Retinal pigment epithelial cell (primary cell): Measurements from ENCODE around the gene PCSK4.
A peak's percentile ranks its signal among the peaks of the same experiment; 100 is the strongest.

Source experiments
- DNase-seq: peaks from one replicate; pipeline ENCODE4 v3.0.0-alpha.2; 2010; ENCODE audit warnings: low read depth
- H3K4me3 ChIP-seq: 2 replicates; pipeline ENCODE4 v1.5.1; 2011; ENCODE audit warnings: mild to moderate bottlenecking, low read length, control low read depth, moderate library complexity
- CTCF ChIP-seq: conservative IDR thresholded peaks from 2 replicates; pipeline ENCODE4 v1.5.1; 2011; ENCODE audit warnings: low read depth, low read length, control low read depth, inconsistent platforms

The PCSK4 gene

GRCh38 chr19:1495051-1495798 is 5.1 kb upstream of the PCSK4 start:
- H3K4me3 ChIP-seq, result no peak overlapping the region
- DNase-seq, result no peak
- TF ChIP-seq CTCF, result no peak

- no peak for TF ChIP-seq CTCF
- DNase-seq, result no peak
- H3K4me3 ChIP-seq, result no peak overlapping the region
These were observed 4.1 kb upstream of the PCSK4 start for GRCh38 chr19:1494115-1494815.

- H3K4me3 ChIP-seq, result no peak overlapping the region
- TF ChIP-seq CTCF, result no peak
These were observed 2.4 kb upstream of the PCSK4 start for GRCh38 chr19:1492474-1493006.

GRCh38 chr19:1491849-1492170 is 1.7 kb upstream of the PCSK4 start:
- peak overlapping the region; percentile 47 for H3K4me3 ChIP-seq
- TF ChIP-seq CTCF, result no peak
- no peak for DNase-seq

More at GRCh38 chr19:1492474-1493006, 2.4 kb upstream of the PCSK4 start:
- no peak for DNase-seq

GRCh38 chr19:1491114-1491848 is 1.1 kb upstream of the PCSK4 start, which contains the start of gene REEP6:
REEP6 (plus strand) TSS chr19:1491181; CDS start chr19:1491270, 89 bp downstream.
- H3K4me3 ChIP-seq, result peak within 1 kb of the TSS; percentile 53
- DNase-seq, result no peak
- TF ChIP-seq CTCF, result no peak

- DNase-seq, result no peak
- peak overlapping the region; percentile 53 for H3K4me3 ChIP-seq
These were observed 463 bp downstream of the PCSK4 start for GRCh38 chr19:1489463-1490310.

More at GRCh38 chr19:1489463-1490310, 463 bp downstream of the PCSK4 start:
- no peak for TF ChIP-seq CTCF
